HFF-Myc (cell line): ENCODE data around the gene SETBP1.

Experiments
- DNase-seq: peaks from one replicate; pipeline ENCODE4 v3.0.0-alpha.2; 2011; ENCODE audit warnings: low read depth; ENCODE audit errors: extremely low read depth
- H3K4me3 ChIP-seq: replicated peaks from 2 replicates; pipeline ENCODE4 v1.5.1; 2011; ENCODE audit warnings: low read depth, mild to moderate bottlenecking, control low read depth, low read length
- CTCF ChIP-seq: IDR thresholded peaks from 2 replicates; pipeline ENCODE4 v1.5.1; 2012; ENCODE audit warnings: mild to moderate bottlenecking, low read depth, low read length, control low read depth; ENCODE audit errors: missing control alignments

Gene SETBP1

GRCh38 chr18:45049578-45050319 is 369.1 kb downstream of the SETBP1 start:
- no peak for TF ChIP-seq CTCF
- no peak for DNase-seq
- no peak overlapping the region for H3K4me3 ChIP-seq

- TF ChIP-seq CTCF, result no peak
- H3K4me3 ChIP-seq, result no peak overlapping the region
- peak; percentile 91 for DNase-seq
Observed at GRCh38 chr18:45050712-45051601, 370.3 kb downstream of the SETBP1 start.

GRCh38 chr18:45054636-45055035 is 373.9 kb downstream of the SETBP1 start:
- no peak for TF ChIP-seq CTCF
- no peak for DNase-seq
- H3K4me3 ChIP-seq, result no peak overlapping the region

GRCh38 chr18:45055811-45056210 is 375.1 kb downstream of the SETBP1 start:
- H3K4me3 ChIP-seq, result no peak overlapping the region
- TF ChIP-seq CTCF, result no peak
- DNase-seq, result no peak

GRCh38 chr18:45056926-45057325 is 376.2 kb downstream of the SETBP1 start:
- no peak overlapping the region for H3K4me3 ChIP-seq
- no peak for DNase-seq
- TF ChIP-seq CTCF, result no peak

- no peak for TF ChIP-seq CTCF
- DNase-seq, result no peak
- no peak overlapping the region for H3K4me3 ChIP-seq
Observed at GRCh38 chr18:45057955-45058600, 377.4 kb downstream of the SETBP1 start.
